Fibroblast of lung (primary cell): ENCODE measurements around the gene NR4A1. TPM values are rescaled to one million over a fixed set of nuclear protein-coding genes. Genes with fewer than 3 reads are reported as not detected.

Source experiments
- DNase-seq, 2 donors: peaks; one replicate each; pipeline versions ENCODE4 v3.0.0 to v3.0.0-alpha.2; 2010; ENCODE audit warnings: low read depth in 2 of 2
- H2AFZ ChIP-seq: 2 replicates; pipeline ENCODE4 v1.5.1; 2012; ENCODE audit warnings: low read length, control low read depth, inconsistent platforms
- H3K27ac ChIP-seq: 2 replicates; pipeline ENCODE4 v1.5.1; 2011; ENCODE audit warnings: low read length, control low read depth; ENCODE audit not compliant: insufficient read depth
- H3K27me3 ChIP-seq: 2 replicates; pipeline ENCODE4 v1.5.1; 2011; ENCODE audit warnings: mild to moderate bottlenecking, low read length; ENCODE audit not compliant: control insufficient read depth, insufficient read depth
- H3K36me3 ChIP-seq: 2 replicates; pipeline ENCODE4 v1.5.1; 2011; ENCODE audit warnings: low read length; ENCODE audit not compliant: control insufficient read depth, insufficient read depth
- H3K4me1 ChIP-seq: 2 replicates; pipeline ENCODE4 v1.5.1; 2011; ENCODE audit warnings: low read length; ENCODE audit not compliant: control insufficient read depth, insufficient read depth; ENCODE audit errors: extremely low read depth
- H3K4me2 ChIP-seq: 2 replicates; pipeline ENCODE4 v1.5.1; 2011; ENCODE audit warnings: low read length, control low read depth; ENCODE audit not compliant: insufficient read depth; ENCODE audit errors: extremely low read depth
- H3K4me3 ChIP-seq, 4 experiments: fragments of 200-600 bp in 1 of 4; sonication (generic) in 1 of 4; replicated peaks in 1 of 4; 2 replicates each; pipeline ENCODE4 v1.5.1; 2011 to 2016; ENCODE audit warnings: low read length in 4 of 4, low read depth in 3 of 4, mild to moderate bottlenecking in 3 of 4, control low read depth in 2 of 4, inconsistent platforms in 1 of 4, mixed read lengths in 1 of 4; ENCODE audit not compliant: insufficient read depth in 1 of 4; ENCODE audit errors: control extremely low read depth in 1 of 4
- H3K79me2 ChIP-seq: 2 replicates; pipeline ENCODE4 v1.5.1; 2012; ENCODE audit warnings: mild to moderate bottlenecking, low read length, inconsistent platforms; ENCODE audit not compliant: control insufficient read depth, insufficient read depth
- H3K9ac ChIP-seq: 2 replicates; pipeline ENCODE4 v1.5.1; 2011; ENCODE audit warnings: mild to moderate bottlenecking, low read length, control low read depth; ENCODE audit not compliant: insufficient read depth
- H3K9me3 ChIP-seq: 2 replicates; pipeline ENCODE4 v1.5.1; 2012; ENCODE audit warnings: low read depth, low read length; ENCODE audit not compliant: control insufficient read depth, insufficient read depth
- H4K20me1 ChIP-seq: 2 replicates; pipeline ENCODE4 v1.5.1; 2011; ENCODE audit warnings: low read length; ENCODE audit not compliant: control insufficient read depth, insufficient read depth; ENCODE audit errors: extremely low read depth
- CTCF ChIP-seq, 2 donors: IDR thresholded peaks in 1 of 2; conservative IDR thresholded peaks in 1 of 2; 1 replicate in 1 of 2; 2 replicates in 1 of 2; pipeline ENCODE4 v1.5.1; 2011 to 2012; ENCODE audit warnings: low read length in 2 of 2, control low read depth in 1 of 2, inconsistent platforms in 1 of 2, low read depth in 1 of 2, mild to moderate bottlenecking in 1 of 2
- EZH2 ChIP-seq: IDR thresholded peaks from 2 replicates; pipeline ENCODE4 v1.5.1; 2012; ENCODE audit warnings: low read length, control low read depth, mild to moderate bottlenecking; ENCODE audit errors: missing control alignments
- polyA plus RNA-seq, 2 donors: library from polyadenylated mRNA; depleted of rRNA in 1 of 2; stranded (reverse) in 1 of 2; unstranded in 1 of 2; fragments of >200 nt; gene quantifications; 2 replicates each; pipeline ENCODE4 v1.2.1, GENCODE V29; 2011 to 2012; ENCODE audit warnings: missing spikeins in 1 of 2
- total RNA-seq: library from RNA; depleted of rRNA; stranded (reverse); fragments of >200 nt; gene quantifications from 2 replicates; pipeline ENCODE4 v1.2.1, GENCODE V29; 2014

Gene NR4A1
- total and polyA plus RNA-seq, 2 donors (not counting 1 experiment from before 2014, with no cell fraction given): 3.8 to 4.1 TPM

GRCh38 chr12:52015532-52016041 is 35.7 kb upstream of the NR4A1 start:
- no peak for TF ChIP-seq EZH2
- no peak for TF ChIP-seq CTCF (conservative IDR thresholded peaks at IDR 0.05 in 1 of 2, IDR thresholded peaks at IDR 0.05 in 1 of 2; ENCODE audit: low read depth in 1 of 2, low read length in 2 of 2)
- no peak for DNase-seq
- Histone ChIP-seq H3K4me2 (no peak overlapping the region), H3K4me1 (no peaks in the 10 kb centered on the region), H3K27me3 (no peaks in the 10 kb centered on the region), H2AFZ (no peak overlapping the region), H3K9me3 (no peaks in the 10 kb centered on the region), H3K9ac (no peak overlapping the region), H3K27ac (no peak overlapping the region), H3K79me2 (no peaks in the 10 kb centered on the region), H3K4me3 (no peak overlapping the region), H4K20me1 (no peaks in the 10 kb centered on the region), H3K36me3 (no peaks in the 10 kb centered on the region)

GRCh38 chr12:52018433-52019112 is 32.7 kb upstream of the NR4A1 start:
- H3K4me1 ChIP-seq: no peaks in the 10 kb centered on the region
- no peaks in the 10 kb centered on the region for H3K36me3 ChIP-seq
- DNase-seq: no peak
- no peak overlapping the region for H3K4me3 ChIP-seq
- no peak overlapping the region for H3K27ac ChIP-seq
- no peaks in the 10 kb centered on the region for H3K9me3 ChIP-seq
- no peak for TF ChIP-seq EZH2
- no peak for TF ChIP-seq CTCF (conservative IDR thresholded peaks at IDR 0.05 in 1 of 2, IDR thresholded peaks at IDR 0.05 in 1 of 2; ENCODE audit: low read depth in 1 of 2, low read length in 2 of 2)
- no peaks in the 10 kb centered on the region for H3K79me2 ChIP-seq
- H3K27me3 ChIP-seq: no peaks in the 10 kb centered on the region
- no peak overlapping the region for H3K9ac ChIP-seq
- H4K20me1 ChIP-seq: no peaks in the 10 kb centered on the region
- H2AFZ ChIP-seq: no peak overlapping the region
- no peak overlapping the region for H3K4me2 ChIP-seq

- Histone ChIP-seq H4K20me1 (no peaks in the 10 kb centered on the region), H3K79me2 (no peaks in the 10 kb centered on the region), H3K27ac (no peak overlapping the region), H3K4me3 (no peak overlapping the region), H3K4me1 (no peaks in the 10 kb centered on the region), H2AFZ (no peak overlapping the region), H3K27me3 (no peaks in the 10 kb centered on the region), H3K4me2 (no peak overlapping the region), H3K9ac (no peak overlapping the region), H3K36me3 (no peaks in the 10 kb centered on the region), H3K9me3 (no peaks in the 10 kb centered on the region)
- DNase-seq: no peak
- TF ChIP-seq EZH2 (no peak), CTCF (conservative IDR thresholded peaks at IDR 0.05 in 1 of 2, IDR thresholded peaks at IDR 0.05 in 1 of 2; ENCODE audit: low read depth in 1 of 2, low read length in 2 of 2) (no peak)
These were observed 32.0 kb upstream of the NR4A1 start for GRCh38 chr12:52019113-52019770.
